Stimulated activated CD8-positive, alpha-beta memory T cell treated with anti-CD3 and anti-CD28 coated beads, Interleukin-7, amount 100 ng/mL, for 4 hours (primary cell): ENCODE results near the gene PSMA7.

Source experiments
- DNase-seq, 2 donors: peaks; one replicate each; pipeline ENCODE4 v3.0.0-alpha.2; 2020; ENCODE audit warnings: low read depth in 2 of 2

The PSMA7 gene

DNA sequence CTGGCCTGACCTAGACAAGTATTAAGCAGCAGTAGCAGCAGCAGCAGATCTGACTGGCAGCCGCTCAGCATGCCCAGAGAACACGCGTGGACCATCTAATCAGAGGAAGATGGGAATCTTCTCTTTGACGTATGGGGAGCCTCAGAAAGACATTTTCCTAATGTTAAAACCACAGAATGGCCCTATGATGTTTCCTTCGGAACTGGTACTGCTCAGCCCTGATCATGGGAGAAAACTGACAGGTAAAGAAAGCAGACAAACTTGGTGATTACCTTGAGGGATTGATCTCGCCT, 6.2 kb downstream of the PSMA7 start:
- DNase-seq: no peak

DNA sequence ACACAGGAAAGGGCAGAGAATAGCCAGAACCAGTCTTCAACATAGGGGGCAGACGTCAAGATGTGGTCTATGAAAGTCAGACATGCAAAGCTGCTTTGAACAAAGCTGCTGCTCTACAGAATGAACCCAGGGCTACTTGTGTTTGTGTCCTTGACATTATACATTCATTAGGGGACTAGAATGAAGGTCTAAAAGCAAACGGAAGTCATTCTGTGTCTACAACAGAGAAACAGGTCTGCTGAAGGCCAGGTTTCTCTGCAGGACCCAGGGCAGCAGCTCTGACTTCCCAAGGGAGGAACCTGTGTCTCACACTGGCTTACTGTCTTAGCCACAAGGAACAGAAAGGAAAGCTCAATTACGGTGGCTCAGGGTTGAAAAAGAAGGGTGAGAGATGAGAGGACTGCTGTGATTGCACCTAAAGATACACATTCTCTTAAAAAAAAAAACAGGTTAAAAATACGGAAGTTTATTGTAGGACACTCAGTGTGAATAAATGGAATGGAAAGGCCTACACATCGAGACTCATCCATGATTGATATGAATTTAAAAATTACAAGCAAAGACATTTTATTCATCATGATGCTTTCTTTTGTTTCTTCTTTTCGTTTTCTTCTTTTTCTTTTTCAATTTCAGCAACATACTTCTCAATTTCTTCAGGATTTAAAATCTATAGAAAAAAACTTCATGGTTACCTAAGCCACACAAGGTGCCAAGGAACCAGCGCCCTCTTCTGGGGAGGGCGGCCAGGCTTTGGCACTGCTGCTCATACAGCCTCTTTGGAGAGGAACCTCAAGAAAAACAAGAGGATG, 6.7 kb downstream of the PSMA7 start:
- peak in 1 of 2 donors; percentile 60 for DNase-seq

DNA sequence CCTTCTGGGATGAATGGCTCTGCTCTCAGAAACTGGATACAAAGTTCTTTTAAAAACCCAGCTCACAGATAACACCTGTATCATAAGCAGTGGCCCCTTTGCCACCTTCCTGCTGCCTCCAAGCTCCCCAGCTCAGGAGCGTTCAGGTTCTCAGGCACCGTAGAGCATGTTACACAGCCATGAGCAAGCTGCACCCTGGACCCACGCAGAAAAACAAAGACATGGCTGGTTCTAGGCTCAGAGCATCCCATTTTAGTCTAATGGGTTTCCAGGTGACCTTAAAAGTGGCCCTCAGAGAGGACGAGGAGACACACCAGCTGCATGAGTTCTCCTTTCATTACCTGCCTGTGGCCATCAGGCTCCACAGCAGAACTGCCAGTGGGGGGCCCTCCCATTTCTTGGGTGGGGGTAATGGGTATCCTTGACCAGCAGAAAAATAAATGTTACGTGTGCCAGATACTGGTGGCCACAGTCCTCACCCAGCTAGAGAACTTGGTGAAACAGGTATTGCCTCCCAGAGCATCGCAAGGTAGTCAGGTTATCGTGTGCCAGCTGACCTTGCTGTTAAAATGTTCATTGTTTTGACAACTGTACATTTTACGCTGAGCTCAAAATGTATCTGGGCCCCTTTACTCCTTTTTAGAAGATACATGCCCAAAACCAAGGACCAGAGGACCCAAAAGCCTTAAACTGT, 7.5 kb downstream of the PSMA7 start:
- DNase-seq: no peak

DNA sequence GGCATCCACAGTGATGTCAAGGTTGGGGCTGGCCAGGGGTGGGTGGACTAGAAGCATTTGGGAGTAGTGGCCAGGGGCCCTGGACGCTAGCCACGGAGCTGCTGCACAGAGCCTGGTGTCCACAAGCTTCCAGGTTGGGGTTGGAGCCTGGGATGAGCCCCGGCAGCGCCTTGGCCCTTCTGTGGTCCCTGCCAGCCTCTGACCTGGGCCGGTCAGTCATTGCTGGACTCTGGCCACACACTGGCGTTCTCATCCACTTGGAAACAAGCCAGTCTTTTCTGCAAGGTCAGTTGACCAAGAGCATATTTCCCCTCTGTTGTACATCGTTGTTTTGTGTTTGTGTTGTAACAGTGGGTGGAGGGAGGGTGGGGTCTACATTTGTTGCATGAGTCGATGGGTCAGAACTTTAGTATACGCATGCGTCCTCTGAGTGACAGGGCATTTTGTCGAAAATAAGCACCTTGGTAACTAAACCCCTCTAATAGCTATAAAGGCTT, 8.4 kb downstream of the PSMA7 start:
- DNase-seq: no peak

DNA sequence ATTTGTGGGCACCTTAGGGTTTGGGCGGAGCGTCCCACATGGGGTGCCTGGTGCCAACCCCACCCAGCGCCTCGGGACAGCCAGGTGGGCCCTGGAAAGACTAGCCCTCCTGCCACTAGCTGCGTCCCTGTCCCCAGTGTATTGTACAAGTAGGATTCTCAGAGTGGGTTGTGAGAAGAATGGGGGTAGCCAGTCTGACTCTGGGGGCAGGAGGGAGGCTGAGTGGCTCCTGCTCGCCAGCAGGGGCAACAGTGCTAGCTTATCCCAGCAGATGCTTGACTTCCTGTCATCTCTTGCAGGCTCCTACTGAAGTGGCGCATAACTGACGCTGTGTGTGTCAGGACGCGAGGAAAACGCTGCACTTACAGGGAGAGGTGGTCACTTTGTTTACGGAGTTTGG, 9.3 kb downstream of the PSMA7 start:
- no peak for DNase-seq

DNA sequence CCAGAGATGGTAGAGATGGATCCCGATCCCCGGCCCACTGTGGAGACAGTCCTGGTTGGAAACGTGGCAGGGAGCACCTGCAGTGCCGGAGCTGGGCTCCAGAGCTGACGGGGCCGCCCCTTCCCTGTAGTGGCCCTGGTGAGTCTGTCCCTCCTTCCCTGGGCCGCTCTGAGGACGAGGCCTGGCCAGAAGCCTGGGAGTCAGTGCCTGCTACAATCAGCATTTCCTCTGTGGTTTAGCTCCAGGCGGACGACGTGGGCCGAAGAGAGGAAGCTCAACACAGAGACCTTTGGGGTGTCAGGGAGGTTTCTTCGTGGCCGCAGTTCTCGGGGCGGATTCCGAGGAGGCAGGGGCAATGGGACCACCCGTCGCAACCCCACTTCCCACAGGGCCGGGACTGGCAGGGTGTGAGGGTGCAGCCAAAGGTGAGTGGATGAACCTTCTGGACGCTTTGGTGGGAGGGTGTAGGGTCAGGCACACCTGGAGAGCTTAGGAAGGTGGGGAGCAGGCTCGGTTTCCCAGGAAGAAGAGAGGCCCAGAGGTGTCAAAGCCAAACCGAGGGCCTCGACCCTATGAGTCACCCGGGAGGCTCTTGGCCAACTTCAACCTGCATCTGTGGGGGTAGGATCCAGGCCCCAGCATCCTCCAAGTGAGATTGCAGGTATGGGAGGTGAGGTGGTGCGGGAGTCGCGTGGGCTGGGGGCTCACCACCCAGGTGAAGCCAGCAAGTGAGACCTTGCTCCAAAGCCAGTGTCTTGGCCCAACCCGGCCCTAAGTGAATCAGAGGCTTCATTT, 9.9 kb downstream of the PSMA7 start:
- DNase-seq: no peak

DNA sequence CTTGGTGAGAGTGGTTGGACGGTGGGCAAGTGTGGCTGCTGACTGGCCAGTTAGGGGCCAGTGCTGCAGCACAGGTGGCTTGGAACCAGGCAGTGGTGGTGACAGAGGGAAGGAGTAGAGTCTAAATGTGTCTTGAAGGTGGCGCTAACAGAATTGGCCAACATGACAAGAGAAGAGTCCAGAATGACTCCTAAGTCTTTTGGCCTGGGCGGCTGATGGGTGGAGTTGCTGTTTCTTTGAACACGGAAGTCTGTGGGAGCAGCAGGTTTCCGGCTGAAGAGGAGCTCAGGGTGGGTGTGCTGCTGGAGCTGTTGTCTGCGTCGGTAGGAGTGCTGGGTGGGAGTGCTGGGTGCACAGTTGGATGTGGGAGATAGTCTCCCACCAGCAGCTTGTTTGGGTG, 10.8 kb downstream of the PSMA7 start:
- no peak for DNase-seq

DNA sequence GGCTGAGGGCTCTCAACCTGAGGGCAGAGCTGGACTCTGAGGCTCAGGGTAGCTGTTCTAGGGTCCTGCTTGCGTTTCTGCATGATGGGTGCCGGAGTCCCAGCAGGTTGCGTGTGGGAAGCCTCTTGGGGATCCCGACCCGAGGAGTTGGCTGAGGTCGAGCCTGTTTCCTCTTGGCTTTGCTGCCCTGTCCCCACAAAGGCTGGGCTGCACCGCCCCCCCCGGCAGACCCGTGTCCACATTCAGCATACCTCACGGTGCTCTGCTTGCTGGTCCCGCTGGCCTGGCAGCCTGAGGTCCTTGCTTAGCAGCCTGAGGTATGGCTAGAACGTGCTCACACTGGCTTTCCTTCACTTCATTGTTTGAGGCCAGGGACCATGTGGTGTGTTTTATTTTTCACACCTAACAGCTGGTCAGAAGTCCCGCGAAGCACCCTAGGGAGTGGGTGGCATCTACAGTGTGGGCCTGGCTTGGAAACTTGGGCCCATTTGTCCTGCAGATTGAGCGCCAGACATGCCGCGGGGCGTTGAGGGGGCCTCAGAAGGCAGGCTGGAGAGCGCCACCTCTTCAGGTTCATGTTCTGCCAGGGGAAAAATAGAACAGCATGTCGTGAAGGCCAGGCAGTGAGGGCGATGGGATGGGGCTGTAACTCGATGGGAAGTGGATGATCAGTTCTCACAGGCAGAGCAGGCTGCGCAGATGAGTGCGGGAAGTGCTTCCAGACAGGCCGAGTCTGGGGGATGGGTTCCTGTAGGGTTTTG, 11.5 kb downstream of the PSMA7 start:
- no peak for DNase-seq

DNA sequence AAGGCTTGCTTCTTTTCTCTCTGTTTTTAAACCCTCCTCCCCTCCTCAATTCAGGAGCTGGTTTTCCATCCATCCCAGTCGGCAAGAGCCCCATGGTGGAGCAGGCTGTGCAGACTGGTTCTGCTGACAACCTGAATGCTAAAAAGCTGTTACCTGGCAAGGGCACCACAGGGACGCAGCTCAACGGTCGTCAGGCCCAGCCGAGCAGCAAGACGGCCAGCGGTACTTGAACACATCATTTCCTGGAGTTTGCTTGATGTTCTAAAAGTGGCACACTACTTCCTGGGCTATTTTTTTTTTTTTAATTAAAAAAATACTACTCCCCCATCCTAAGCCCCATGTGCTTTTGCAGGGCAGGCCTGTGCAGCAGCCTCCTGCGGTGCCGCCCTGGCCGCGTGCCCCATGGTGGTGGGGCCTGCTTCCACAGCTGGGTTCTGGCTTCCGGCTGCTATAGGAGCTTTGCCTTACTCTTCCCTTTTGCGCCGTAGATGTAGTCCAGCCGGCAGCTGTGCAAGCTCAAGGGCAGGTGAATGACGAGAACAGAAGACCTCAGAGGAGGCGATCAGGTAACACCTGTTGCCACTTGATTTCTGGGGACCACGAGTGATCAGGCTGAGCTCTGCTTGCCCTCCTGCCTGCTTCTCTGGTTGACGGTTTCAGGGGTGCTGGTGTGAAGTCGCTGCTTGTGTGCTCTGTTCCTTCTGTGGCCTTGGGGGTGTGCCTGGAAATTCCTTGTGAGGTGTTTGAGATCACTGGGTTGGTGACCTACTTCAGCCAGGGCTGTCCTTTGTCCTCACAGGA, 13.3 kb downstream of the PSMA7 start:
- no peak for DNase-seq

DNA sequence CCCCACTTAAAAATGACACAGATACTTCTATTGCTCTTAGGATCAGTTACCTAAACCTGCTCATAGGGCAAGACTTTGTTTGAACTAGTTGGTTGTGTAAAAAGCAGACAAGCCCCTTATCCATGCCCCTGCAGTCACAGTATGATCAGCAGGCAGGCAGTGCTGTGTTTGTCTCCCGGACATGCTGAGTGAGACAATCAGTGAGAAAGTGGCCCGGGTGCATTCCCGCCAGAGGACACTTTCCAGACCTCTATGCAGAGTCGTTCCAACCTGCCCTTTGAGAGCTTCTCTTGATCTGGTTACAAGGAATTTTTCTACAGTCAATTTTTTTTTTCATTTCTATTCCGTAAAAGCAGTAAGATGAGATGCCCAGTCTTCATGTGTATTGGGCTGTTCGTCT, 14.7 kb downstream of the PSMA7 start:
- DNase-seq: no peak

DNA sequence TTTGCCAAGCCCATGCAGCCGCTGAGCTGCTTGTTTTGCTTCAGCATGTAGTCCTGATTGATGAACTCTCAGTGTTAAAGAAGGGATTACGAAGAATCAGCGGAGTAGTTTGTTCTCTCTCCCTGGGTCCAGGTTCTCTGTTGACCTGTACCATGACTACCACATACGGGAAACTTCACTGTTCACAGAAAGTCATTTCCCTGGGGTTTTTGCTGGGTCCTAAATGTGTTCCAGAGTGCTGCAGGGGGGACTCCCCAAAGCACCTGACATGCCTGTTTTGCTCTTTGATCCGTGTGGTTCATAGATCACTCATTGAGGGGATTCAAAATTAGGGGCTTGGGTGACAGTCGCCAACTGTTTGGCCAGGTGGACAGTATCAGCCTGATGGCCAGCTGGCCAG, 15.4 kb downstream of the PSMA7 start:
- DNase-seq: no peak

DNA sequence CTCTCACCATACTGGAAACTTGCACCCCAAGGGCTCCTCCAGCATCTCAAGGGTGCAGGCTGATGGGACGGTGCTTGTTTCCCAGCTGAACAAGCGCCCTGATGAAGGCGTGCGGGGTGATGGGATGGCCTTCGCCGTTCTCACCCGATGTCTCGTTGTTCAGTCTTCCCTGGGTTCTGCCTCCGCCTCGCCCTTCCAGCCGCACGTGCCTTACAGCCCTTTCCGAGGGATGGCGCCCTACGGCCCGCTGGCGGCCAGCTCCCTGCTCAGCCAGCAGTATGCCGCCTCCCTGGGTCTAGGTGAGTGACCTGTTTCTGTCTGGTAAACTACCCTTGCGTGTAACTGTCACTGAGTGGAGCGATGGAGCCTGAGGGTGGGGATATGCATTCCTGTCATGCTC, 17.1 kb downstream of the PSMA7 start:
- DNase-seq: no peak

DNA sequence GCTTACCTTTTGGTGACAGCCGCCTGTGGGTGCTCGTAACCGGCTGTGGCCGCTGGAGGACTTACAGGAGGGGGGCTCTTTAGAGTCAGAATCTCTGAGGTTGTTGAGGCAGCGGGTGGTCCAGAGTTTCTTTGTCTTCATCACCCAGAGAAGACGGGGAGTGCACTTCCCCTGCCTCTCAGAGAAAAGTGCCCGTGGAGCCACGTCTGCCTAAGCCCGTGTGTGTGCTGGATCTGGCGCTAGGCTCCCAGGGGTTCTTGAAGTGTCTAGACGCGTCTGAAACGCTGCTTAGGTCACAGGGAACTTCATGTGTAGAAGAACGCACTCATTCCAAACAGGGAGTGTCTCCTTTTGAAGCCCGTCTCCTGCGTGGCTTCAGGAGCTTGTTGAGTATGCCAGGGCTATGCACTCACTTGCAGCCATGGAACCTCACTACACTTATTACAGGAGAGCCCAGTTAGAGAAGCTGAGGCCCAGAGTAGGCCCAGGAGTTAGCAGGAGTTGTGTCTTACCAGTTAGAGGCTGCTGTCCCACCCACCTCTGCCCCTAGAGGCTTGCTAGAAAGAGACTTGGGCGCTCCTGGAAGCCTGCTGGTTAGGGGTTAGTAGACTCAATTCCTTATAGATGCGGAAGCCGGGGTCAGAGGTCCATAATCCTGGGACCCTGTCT, 19.6 kb downstream of the PSMA7 start:
- DNase-seq: no peak

DNA sequence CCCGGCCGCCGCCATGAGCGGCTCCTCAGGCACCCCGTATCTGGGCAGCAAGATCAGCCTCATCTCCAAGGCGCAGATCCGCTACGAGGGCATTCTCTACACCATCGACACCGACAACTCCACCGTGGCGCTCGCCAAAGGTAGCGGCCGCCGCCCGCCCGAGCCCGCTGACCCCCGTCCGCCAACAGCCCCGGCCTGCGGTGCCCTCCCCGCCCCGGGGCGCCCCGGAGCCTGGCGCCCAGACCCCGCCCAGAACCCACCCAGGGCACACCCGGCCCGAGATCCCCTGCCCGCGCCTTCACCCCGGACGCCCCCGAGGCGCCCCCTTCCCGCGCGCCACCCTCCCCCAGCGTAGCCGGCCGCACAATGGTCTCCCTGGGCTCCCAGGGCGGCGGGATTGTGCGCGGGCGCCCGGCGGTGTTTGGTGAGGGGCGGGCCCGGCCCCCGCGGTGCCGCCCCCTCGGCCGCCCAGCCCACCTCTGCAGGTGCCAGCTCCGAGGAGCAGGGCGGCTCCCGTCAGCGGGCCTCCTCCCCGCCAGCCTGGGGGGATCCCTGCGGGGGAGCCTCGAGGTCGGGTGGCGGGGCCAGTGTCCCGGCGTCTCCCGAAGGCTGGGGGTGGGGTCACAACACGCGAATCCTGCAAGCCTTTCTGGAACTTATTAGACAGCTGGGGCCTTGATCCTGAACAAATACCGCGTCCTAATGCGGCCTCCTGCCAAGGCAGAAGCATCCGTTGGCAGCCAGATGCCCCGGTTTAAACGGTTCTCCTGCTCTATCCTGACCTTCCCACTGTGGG, 20.3 kb downstream of the PSMA7 start:
- peak in 1 of 2 donors; percentile 54 for DNase-seq

DNA sequence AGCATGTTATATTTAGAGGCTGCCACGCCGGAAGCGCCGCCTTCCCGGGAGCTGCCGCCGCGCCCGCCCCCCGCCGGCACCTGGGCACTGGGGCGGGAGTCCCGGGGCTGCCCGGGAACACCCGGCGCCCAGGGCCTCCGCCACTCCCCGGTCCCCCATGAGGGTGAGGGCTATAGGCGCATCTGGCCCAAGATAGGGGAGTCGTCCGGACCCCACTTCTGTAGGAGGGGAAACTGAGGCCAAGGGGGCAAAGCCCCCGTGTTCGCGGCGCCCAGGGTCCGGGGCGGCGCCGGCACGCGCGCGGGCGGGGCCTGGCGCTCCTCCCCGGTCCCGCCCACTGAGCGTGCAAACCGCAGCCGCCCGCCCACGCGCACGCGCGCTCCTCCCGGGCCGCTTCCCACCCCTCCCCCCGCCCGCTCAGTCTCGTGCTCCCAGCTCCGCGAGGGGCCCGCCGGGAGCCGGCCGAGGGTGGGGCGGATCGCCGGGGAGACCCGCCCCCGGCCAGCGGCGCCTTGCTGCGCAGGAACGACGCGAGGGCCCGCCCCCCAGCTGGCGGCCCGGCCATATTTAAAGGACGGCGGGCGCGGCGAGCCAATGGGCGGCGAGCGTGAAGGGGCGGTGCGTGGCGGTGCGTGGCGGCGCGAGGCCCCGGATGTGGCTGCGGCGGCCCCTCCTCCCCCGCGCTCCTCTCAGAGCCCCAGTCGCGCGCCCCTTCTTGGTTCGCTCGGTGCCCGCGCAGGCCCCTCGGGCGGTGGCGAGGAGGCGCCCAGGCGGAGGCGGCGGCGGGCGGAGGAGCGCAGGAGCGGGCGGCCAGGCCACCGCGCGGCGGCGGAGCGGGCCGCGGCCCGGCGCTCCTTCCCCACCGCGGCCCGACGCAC, 21.2 kb downstream of the PSMA7 start, which contains the start of gene LSM14B:
LSM14B (plus strand) TSS at position 700 of the 878 bp plus-strand sequence. CDS start 192 bp downstream, outside the sequence.
- DNase-seq: peak; percentile 87 to 98

DNA sequence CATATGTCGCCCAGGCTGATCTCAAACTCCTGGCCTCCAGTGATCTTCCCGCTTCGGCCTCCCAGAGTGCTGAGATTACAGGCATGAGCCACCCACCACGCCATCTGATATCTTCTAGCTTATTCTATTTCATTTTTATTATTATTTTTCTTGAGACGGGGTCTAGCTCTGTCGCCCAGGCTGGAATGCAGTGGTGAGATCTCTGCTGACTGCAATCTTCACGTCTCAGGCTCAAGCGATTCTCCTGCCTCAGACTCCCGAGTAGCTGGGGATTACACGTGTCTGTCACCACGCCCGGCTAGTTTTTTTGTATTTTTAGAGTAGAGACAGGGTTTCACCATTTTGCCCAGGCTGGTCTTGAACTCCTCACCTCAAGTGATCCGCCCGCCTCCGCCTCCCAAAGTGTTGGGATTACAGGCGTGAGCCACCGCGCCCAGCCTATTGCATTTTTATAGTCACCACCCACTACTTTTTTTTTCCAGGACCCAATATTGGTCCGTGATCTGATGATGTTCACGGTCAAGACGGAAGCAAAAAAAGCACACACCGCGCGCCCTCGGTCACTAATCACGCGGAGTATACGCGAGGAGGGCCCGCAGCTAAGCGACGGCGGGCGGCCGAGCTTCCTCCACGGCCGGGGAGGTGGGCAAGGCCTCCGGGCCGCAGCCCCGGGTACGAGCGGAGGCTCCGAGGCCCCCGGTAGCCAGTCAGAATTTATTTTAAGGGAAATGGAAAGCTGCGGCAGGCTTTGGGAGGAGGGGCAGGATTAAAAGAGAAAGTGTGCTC, 22.0 kb downstream of the PSMA7 start:
- no peak for DNase-seq

DNA sequence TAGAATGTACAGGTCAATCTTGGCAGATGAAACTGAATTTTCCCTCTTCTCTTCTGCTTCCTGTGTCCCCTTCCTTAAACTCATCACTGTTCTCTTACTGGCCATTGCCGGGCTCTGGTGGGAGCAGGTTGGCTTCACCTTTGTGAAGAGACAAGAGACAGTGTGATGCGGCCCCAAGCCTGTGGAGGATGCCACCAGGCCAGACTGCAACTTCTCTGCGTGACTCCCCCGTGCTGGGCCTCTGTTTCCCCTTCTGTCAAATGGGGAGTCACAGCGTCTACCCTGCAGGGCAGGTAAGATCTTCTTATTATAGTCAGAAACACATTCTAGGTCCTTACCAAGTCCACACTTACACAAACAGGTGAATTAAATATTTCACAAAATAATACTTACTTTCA, 22.8 kb downstream of the PSMA7 start:
- DNase-seq: no peak
